ENCODE data around the gene SLC15A1.

Gene SLC15A1

GRCh38 chr13:98740131-98740530, 12.3 kb downstream of the SLC15A1 start:
- peaks cover 34% of the 10 kb centered on the region for H3K9me3 ChIP-seq
- H3K4me1 ChIP-seq: no peaks in the 10 kb centered on the region
- no peak overlapping the region for H3K4me2 ChIP-seq
- H3K27ac ChIP-seq: no peak overlapping the region
- no peaks in the 10 kb centered on the region for H3K27me3 ChIP-seq
- H3K4me3 ChIP-seq: no peak overlapping the region
- no peak for TF ChIP-seq Cebpa-rat (IDR thresholded peaks at IDR 0.05)
- H3K9ac ChIP-seq: no peak overlapping the region
- H3K36me3 ChIP-seq: no peaks in the 10 kb centered on the region
- H4K20me1 ChIP-seq: no peaks in the 10 kb centered on the region

DNA sequence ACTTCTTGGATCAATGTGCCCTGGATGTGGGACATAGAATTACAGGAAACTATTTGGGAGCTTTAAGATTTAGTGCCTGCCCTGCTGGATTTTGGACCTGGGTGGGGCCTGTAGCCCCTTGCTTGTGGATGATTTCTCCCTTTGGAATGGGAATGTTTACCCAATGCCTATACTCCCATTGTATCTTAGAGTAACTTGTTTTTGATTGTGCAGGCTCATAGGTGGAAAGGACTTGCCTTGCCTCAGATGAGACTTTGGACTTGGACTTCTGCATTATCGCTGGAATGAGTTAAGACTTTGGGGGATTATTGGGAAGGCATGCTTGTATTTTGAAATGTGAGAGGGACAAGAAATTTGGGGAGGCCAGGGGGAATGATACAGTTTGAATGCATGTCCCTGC, 13.5 kb downstream of the SLC15A1 start:
- H3K36me3 ChIP-seq: no peaks in the 10 kb centered on the region
- no peak overlapping the region for H3K4me2 ChIP-seq
- H3K27me3 ChIP-seq: no peaks in the 10 kb centered on the region
- H3K4me1 ChIP-seq: no peaks in the 10 kb centered on the region
- no peaks in the 10 kb centered on the region for H4K20me1 ChIP-seq
- no peak for TF ChIP-seq Cebpa-rat (IDR thresholded peaks at IDR 0.05)
- H3K27ac ChIP-seq: no peak overlapping the region
- no peak overlapping the region for H3K4me3 ChIP-seq
- peaks cover 38% of the 10 kb centered on the region for H3K9me3 ChIP-seq
- no peak overlapping the region for H3K9ac ChIP-seq

DNA sequence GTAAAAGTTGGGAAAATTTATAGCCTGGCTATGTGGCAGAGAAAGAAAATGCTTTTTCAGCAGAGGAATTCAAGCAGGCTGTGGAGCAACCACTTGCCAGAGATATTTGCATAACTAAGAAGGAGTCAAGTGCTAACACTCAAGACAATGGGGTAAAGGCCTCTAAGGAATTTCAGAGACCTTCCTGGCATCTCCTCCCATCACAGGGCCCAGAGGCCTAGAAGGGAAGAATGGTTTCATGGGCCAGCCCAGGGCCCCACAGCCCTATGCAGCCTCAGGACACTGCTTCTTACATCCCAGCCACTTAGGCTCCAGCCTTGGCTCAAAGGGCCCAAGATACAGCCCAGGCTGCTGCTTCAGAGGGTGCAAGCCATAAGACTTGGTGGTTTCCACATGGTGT, 14.3 kb downstream of the SLC15A1 start:
- Histone ChIP-seq H4K20me1 (no peaks in the 10 kb centered on the region), H3K36me3 (no peaks in the 10 kb centered on the region), H3K4me3 (no peak overlapping the region), H3K4me1 (no peaks in the 10 kb centered on the region), H3K9ac (no peak overlapping the region), H3K27ac (no peak overlapping the region), H3K4me2 (no peak overlapping the region), H3K27me3 (no peaks in the 10 kb centered on the region), H3K9me3 (peaks cover 42% of the 10 kb centered on the region)
- TF ChIP-seq Cebpa-rat (IDR thresholded peaks at IDR 0.05): no peak

- no peaks in the 10 kb centered on the region for H3K27me3 ChIP-seq
- H3K9ac ChIP-seq: no peak overlapping the region
- H3K4me1 ChIP-seq: peaks cover 21% of the 10 kb centered on the region
- no peak overlapping the region for H3K4me3 ChIP-seq
- no peak for TF ChIP-seq Cebpa-rat (IDR thresholded peaks at IDR 0.05)
- peaks cover 17% of the 10 kb centered on the region for H3K9me3 ChIP-seq
- no peaks in the 10 kb centered on the region for H4K20me1 ChIP-seq
- H3K27ac ChIP-seq: no peak overlapping the region
- H3K36me3 ChIP-seq: no peaks in the 10 kb centered on the region
- H3K4me2 ChIP-seq: no peak overlapping the region
These were observed 20.5 kb downstream of the SLC15A1 start for GRCh38 chr13:98731925-98732324.

- TF ChIP-seq Cebpa-rat (IDR thresholded peaks at IDR 0.05): no peak
- H3K9me3 ChIP-seq: peaks cover 13% of the 10 kb centered on the region
- no peak overlapping the region for H3K27ac ChIP-seq
- no peak overlapping the region for H3K9ac ChIP-seq
- H4K20me1 ChIP-seq: no peaks in the 10 kb centered on the region
- no peak overlapping the region for H3K4me2 ChIP-seq
- H3K4me3 ChIP-seq: no peak overlapping the region
- H3K36me3 ChIP-seq: no peaks in the 10 kb centered on the region
- peaks cover 21% of the 10 kb centered on the region for H3K4me1 ChIP-seq
- no peaks in the 10 kb centered on the region for H3K27me3 ChIP-seq
These were observed 21.4 kb downstream of the SLC15A1 start for GRCh38 chr13:98731038-98731437.

DNA sequence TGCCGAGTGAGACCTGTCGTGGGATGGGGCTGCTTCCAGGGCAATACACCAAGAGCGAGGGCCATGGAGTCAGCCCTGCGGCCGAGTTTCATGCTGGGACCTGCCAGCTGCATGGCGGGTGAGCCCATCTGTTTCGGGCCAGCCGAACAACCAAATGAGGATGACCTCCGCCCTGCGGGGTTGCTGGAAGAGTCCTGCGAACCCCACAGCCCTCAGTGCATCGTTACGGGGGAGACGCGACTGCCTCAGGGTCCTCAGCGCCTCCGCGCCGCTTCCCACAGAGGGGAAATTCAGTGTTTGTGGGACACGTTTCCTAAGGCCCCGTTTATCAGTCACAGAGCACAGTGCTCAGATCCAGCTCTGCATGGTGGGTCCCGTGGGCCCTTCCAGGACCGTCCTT, 22.0 kb downstream of the SLC15A1 start:
- Histone ChIP-seq H3K27ac (no peak overlapping the region), H3K9me3 (peaks cover 9% of the 10 kb centered on the region), H3K4me2 (peak overlapping the region; percentile 19; the same call in 1 of the 2 replicates), H3K9ac (no peak overlapping the region), H3K27me3 (no peaks in the 10 kb centered on the region), H4K20me1 (no peaks in the 10 kb centered on the region), H3K4me1 (peaks cover 21% of the 10 kb centered on the region), H3K36me3 (no peaks in the 10 kb centered on the region), H3K4me3 (no peak overlapping the region)
- TF ChIP-seq Cebpa-rat (IDR thresholded peaks at IDR 0.05): no peak

DNA sequence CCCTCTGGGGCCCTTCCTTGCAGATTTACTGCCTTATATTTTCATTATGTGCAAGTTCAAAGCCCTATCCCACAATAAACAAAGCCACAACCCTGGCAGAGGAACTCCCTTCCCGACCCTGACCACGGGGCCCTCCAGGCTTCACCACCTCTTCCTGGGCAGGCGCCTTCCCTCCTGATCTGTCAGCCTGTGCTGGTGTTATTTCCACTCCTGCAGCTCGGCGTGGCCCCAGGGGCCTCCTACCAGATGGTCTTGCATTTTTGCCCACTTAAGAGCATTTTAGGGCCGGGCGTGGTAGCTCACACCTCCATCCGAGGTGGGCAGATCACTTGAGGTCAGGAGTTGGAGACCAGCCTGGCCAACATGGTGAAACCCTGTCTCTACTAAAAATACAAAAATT, 22.8 kb downstream of the SLC15A1 start:
- Histone ChIP-seq H4K20me1 (no peaks in the 10 kb centered on the region), H3K27ac (no peak overlapping the region), H3K4me1 (peaks cover 21% of the 10 kb centered on the region), H3K9me3 (peaks cover 9% of the 10 kb centered on the region), H3K4me3 (peak overlapping the region; percentile 23), H3K4me2 (peak overlapping the region; percentile 80), H3K27me3 (no peaks in the 10 kb centered on the region), H3K36me3 (no peaks in the 10 kb centered on the region), H3K9ac (no peak overlapping the region)
- TF ChIP-seq Cebpa-rat (IDR thresholded peaks at IDR 0.05): no peak

DNA sequence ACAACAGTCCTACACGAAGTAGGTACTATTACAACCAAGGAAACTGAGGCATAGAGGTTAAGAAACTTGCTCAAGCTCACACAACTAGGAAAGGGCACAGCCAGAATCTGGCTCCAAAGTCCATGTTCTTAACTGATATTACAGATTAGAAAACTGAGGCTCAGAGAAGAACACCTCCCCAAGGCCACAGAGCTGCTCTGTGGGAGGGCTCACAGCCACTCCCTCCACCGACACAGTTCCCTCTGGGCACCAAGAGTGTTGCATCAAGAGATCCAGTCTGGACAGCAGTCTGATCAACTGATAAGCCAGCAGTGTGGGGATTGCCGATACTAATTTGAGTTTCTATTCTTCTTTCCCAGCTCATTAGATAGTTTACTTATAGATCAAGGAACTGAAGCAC, 29.5 kb downstream of the SLC15A1 start:
- no peak for TF ChIP-seq Cebpa-rat (IDR thresholded peaks at IDR 0.05)
- Histone ChIP-seq H3K9ac (no peak overlapping the region), H3K4me2 (no peak overlapping the region)

DNA sequence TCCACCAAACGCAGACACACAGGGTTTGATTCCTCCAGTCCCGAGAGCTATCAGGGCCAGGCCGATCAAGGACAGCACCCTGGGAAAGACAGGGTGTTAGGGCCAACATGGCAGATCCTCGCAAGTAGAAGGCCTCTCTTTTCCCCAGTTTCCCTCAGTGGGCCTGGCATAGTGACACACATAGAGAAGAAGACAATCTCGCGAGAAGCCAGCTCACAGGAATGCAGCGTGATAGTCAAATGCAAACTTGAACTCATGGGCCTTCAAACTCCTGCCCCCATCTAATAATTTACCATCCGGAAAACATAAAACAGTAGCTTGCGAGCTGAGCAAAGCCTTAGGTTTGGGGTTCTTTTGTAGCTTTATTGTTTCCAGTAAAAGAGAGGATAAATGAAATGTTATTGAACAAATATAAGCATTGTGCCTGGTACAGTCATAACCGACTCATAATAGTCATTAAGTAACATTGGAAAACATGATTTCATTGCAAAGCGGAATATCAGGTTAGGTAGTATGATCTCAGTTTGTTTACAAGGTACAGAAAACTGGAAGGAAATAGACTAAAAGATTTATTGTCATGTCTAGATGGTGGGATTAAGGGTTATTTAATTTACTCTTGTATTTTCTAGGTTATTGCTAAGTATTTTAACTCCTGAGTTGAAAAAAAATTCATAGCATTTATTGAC, 30.5 kb downstream of the SLC15A1 start:
- H3K36me3 ChIP-seq: no peaks in the 10 kb centered on the region
- H4K20me1 ChIP-seq: no peaks in the 10 kb centered on the region
- no peak overlapping the region for H3K9ac ChIP-seq
- no peaks in the 10 kb centered on the region for H3K4me1 ChIP-seq
- H3K27ac ChIP-seq: no peak overlapping the region
- H3K27me3 ChIP-seq: no peaks in the 10 kb centered on the region
- H3K4me3 ChIP-seq: no peak overlapping the region
- no peak for TF ChIP-seq Cebpa-rat (IDR thresholded peaks at IDR 0.05)
- no peaks in the 10 kb centered on the region for H3K9me3 ChIP-seq
- no peak overlapping the region for H3K4me2 ChIP-seq

More for the DNA sequence above, 29.5 kb downstream of the SLC15A1 start:
- no peaks in the 10 kb centered on the region for H3K9me3 ChIP-seq
- no peaks in the 10 kb centered on the region for H3K36me3 ChIP-seq
- H3K4me3 ChIP-seq: no peak overlapping the region
- H4K20me1 ChIP-seq: no peaks in the 10 kb centered on the region
- no peak overlapping the region for H3K27ac ChIP-seq
- H3K27me3 ChIP-seq: no peaks in the 10 kb centered on the region
- no peaks in the 10 kb centered on the region for H3K4me1 ChIP-seq

DNA sequence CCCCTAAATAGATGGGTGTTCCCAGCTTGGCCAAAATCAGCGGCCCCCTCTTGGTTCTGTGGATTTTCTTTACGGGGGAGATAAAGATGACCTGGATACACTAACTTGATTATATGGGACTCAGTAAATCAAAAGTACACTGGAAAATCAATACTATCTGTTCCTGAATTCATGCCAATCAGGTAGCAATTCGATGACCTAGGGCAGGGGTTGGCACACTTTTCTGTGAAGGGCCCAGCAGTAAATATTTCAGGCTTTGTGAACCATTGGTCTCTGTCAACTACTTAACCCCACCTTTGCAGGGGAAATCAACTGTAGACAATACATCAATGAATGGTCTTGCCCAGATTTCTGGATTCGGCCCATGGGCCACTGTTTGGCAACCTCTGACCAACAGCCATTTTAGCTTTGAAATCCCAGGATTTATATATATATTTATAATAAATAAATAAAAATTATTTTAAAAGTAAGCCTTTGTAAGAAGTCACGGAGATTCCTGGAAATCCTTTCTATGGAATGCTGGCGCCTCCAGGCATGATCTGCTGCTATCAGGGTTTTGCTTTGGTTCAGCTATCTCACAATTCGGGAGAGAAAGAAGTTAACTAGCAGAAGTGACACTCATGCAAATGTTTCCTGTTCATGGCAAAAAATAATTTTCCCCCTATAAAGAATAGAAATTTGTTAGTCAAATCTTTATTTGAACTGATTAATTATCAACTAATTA, 32.8 kb downstream of the SLC15A1 start:
- Histone ChIP-seq H3K4me3 (no peak overlapping the region), H3K27ac (no peak overlapping the region), H3K9ac (no peak overlapping the region), H3K36me3 (no peaks in the 10 kb centered on the region), H3K4me2 (no peak overlapping the region), H4K20me1 (no peaks in the 10 kb centered on the region), H3K4me1 (no peaks in the 10 kb centered on the region), H3K27me3 (no peaks in the 10 kb centered on the region), H3K9me3 (no peaks in the 10 kb centered on the region)
- no peak for TF ChIP-seq Cebpa-rat (IDR thresholded peaks at IDR 0.05)
